HUES48 (cell line): ENCODE results near the gene ANO8.

Experiments used
- H3K27ac ChIP-seq: one replicate; pipeline ENCODE4 v1.7.0; 2013; ENCODE audit warnings: low read depth, low read length, inconsistent platforms
- H3K27me3 ChIP-seq: 2 replicates; pipeline ENCODE4 v1.6.1; 2013; ENCODE audit warnings: mild to moderate bottlenecking, low read length; ENCODE audit not compliant: control insufficient read depth, insufficient read depth
- H3K36me3 ChIP-seq: 2 replicates; pipeline ENCODE4 v1.6.1; 2013; ENCODE audit warnings: low read length; ENCODE audit not compliant: control insufficient read depth, insufficient read depth
- H3K4me1 ChIP-seq: 2 replicates; pipeline ENCODE4 v1.6.1; 2013; ENCODE audit warnings: mild to moderate bottlenecking, low read length; ENCODE audit not compliant: control insufficient read depth, insufficient read depth
- H3K4me3 ChIP-seq: 2 replicates; pipeline ENCODE4 v1.5.1; 2013; ENCODE audit warnings: mild to moderate bottlenecking, low read depth, low read length
- H3K9ac ChIP-seq: 2 replicates; pipeline ENCODE4 v1.6.1; 2013; ENCODE audit warnings: mild to moderate bottlenecking, low read depth, low read length, moderate library complexity
- H3K9me3 ChIP-seq: 2 replicates; pipeline ENCODE4 v1.6.1; 2013; ENCODE audit warnings: low read length; ENCODE audit not compliant: control insufficient read depth, insufficient read depth

The ANO8 gene

GRCh38 chr19:17333611-17334413 is 843 bp downstream of the ANO8 start:
- H3K9me3 ChIP-seq: no peaks in the 10 kb centered on the region
- peaks cover 10% of the 10 kb centered on the region; the same call in 1 of the 2 replicates for H3K4me1 ChIP-seq
- H3K9ac ChIP-seq: peak overlapping the region; percentile 78; the same call in 1 of the 2 replicates
- H3K27ac ChIP-seq: peak overlapping the region; percentile 71
- H3K27me3 ChIP-seq: no peaks in the 10 kb centered on the region; the same call in 1 of the 2 replicates
- H3K4me3 ChIP-seq: peak overlapping the region; percentile 88
- H3K36me3 ChIP-seq: peaks cover 2% of the 10 kb centered on the region; the same call in 1 of the 2 replicates

- H3K27me3 ChIP-seq: no peaks in the 10 kb centered on the region; the same call in 1 of the 2 replicates
- H3K4me3 ChIP-seq: no peak overlapping the region; the same call in 1 of the 2 replicates
- H3K4me1 ChIP-seq: 0 out of 2 replicates have a peak, but pooled peaks cover 3% of the 10 kb centered on the region
- H3K36me3 ChIP-seq: no peaks in the 10 kb centered on the region
- H3K27ac ChIP-seq: no peak overlapping the region
- no peak overlapping the region for H3K9ac ChIP-seq
- no peaks in the 10 kb centered on the region for H3K9me3 ChIP-seq
Observed at GRCh38 chr19:17332677-17333581, 1.7 kb downstream of the ANO8 start.

- Histone ChIP-seq H3K27ac (no peak overlapping the region), H3K4me3 (no peak overlapping the region), H3K9me3 (no peaks in the 10 kb centered on the region), H3K9ac (no peak overlapping the region), H3K4me1 (0 out of 2 replicates have a peak, but pooled peaks cover 3% of the 10 kb centered on the region), H3K36me3 (no peaks in the 10 kb centered on the region), H3K27me3 (no peaks in the 10 kb centered on the region; the same call in 1 of the 2 replicates)
Observed at GRCh38 chr19:17332360-17332676, 2.3 kb downstream of the ANO8 start.

- no peak overlapping the region for H3K27ac ChIP-seq
- no peak overlapping the region for H3K9ac ChIP-seq
- 0 out of 2 replicates have a peak, but pooled peaks cover 3% of the 10 kb centered on the region for H3K4me1 ChIP-seq
- H3K36me3 ChIP-seq: peaks cover 8% of the 10 kb centered on the region
- H3K27me3 ChIP-seq: no peaks in the 10 kb centered on the region; the same call in 1 of the 2 replicates
- no peak overlapping the region for H3K4me3 ChIP-seq
- H3K9me3 ChIP-seq: no peaks in the 10 kb centered on the region
Observed at GRCh38 chr19:17331045-17331558, 3.6 kb downstream of the ANO8 start.

- Histone ChIP-seq H3K9me3 (no peaks in the 10 kb centered on the region), H3K4me3 (no peak overlapping the region), H3K4me1 (0 out of 2 replicates have a peak, but pooled peaks cover 3% of the 10 kb centered on the region), H3K36me3 (peaks cover 10% of the 10 kb centered on the region), H3K9ac (no peak overlapping the region), H3K27ac (no peak overlapping the region), H3K27me3 (no peaks in the 10 kb centered on the region; the same call in 1 of the 2 replicates)
Observed at GRCh38 chr19:17330262-17331044, 4.2 kb downstream of the ANO8 start.

- H3K9ac ChIP-seq: no peak overlapping the region
- 0 out of 2 replicates have a peak, but pooled peaks cover 3% of the 10 kb centered on the region for H3K4me1 ChIP-seq
Observed at GRCh38 chr19:17329366-17330261, 5.0 kb downstream of the ANO8 start.

GRCh38 chr19:17328517-17329365 is 5.9 kb downstream of the ANO8 start:
- 0 out of 2 replicates have a peak, but pooled peaks cover 3% of the 10 kb centered on the region for H3K4me1 ChIP-seq
- no peaks in the 10 kb centered on the region for H3K9me3 ChIP-seq
- H3K4me3 ChIP-seq: peak overlapping the region; percentile 65
- peak overlapping the region; percentile 89 for H3K27ac ChIP-seq
- peak overlapping the region; percentile 45; the same call in 1 of the 2 replicates for H3K9ac ChIP-seq
- H3K27me3 ChIP-seq: no peaks in the 10 kb centered on the region; the same call in 1 of the 2 replicates
- H3K36me3 ChIP-seq: peaks cover 22% of the 10 kb centered on the region

More at GRCh38 chr19:17329366-17330261, 5.0 kb downstream of the ANO8 start:
- no peak overlapping the region for H3K4me3 ChIP-seq
- no peak overlapping the region for H3K27ac ChIP-seq
- no peaks in the 10 kb centered on the region for H3K9me3 ChIP-seq
- H3K36me3 ChIP-seq: peaks cover 17% of the 10 kb centered on the region
- H3K27me3 ChIP-seq: no peaks in the 10 kb centered on the region; the same call in 1 of the 2 replicates

- H3K36me3 ChIP-seq: peaks cover 22% of the 10 kb centered on the region
- H3K4me1 ChIP-seq: 0 out of 2 replicates have a peak, but pooled peaks cover 3% of the 10 kb centered on the region
- H3K27ac ChIP-seq: peak overlapping the region; percentile 89
- peak overlapping the region; percentile 45; the same call in 1 of the 2 replicates for H3K9ac ChIP-seq
- H3K4me3 ChIP-seq: peak overlapping the region; percentile 65
- H3K9me3 ChIP-seq: no peaks in the 10 kb centered on the region
- H3K27me3 ChIP-seq: no peaks in the 10 kb centered on the region; the same call in 1 of the 2 replicates
Observed at GRCh38 chr19:17327654-17328516, 6.8 kb downstream of the ANO8 start.
